Fibroblast of lung (primary cell): ENCODE results near the gene RBM23. TPM values are rescaled to one million over a fixed set of nuclear protein-coding genes. Genes with fewer than 3 reads are reported as not detected.

Experiments used
- DNase-seq, 2 donors: peaks; one replicate each; pipeline versions ENCODE4 v3.0.0 to v3.0.0-alpha.2; 2010; ENCODE audit warnings: low read depth in 2 of 2
- H2AFZ ChIP-seq: 2 replicates; pipeline ENCODE4 v1.5.1; 2012; ENCODE audit warnings: low read length, control low read depth, inconsistent platforms
- H3K27ac ChIP-seq: 2 replicates; pipeline ENCODE4 v1.5.1; 2011; ENCODE audit warnings: low read length, control low read depth; ENCODE audit not compliant: insufficient read depth
- H3K27me3 ChIP-seq: 2 replicates; pipeline ENCODE4 v1.5.1; 2011; ENCODE audit warnings: mild to moderate bottlenecking, low read length; ENCODE audit not compliant: control insufficient read depth, insufficient read depth
- H3K36me3 ChIP-seq: 2 replicates; pipeline ENCODE4 v1.5.1; 2011; ENCODE audit warnings: low read length; ENCODE audit not compliant: control insufficient read depth, insufficient read depth
- H3K4me1 ChIP-seq: 2 replicates; pipeline ENCODE4 v1.5.1; 2011; ENCODE audit warnings: low read length; ENCODE audit not compliant: control insufficient read depth, insufficient read depth; ENCODE audit errors: extremely low read depth
- H3K4me2 ChIP-seq: 2 replicates; pipeline ENCODE4 v1.5.1; 2011; ENCODE audit warnings: low read length, control low read depth; ENCODE audit not compliant: insufficient read depth; ENCODE audit errors: extremely low read depth
- H3K4me3 ChIP-seq, 4 experiments: fragments of 200-600 bp in 1 of 4; sonication (generic) in 1 of 4; replicated peaks in 1 of 4; 2 replicates each; pipeline ENCODE4 v1.5.1; 2011 to 2016; ENCODE audit warnings: low read length in 4 of 4, low read depth in 3 of 4, mild to moderate bottlenecking in 3 of 4, control low read depth in 2 of 4, inconsistent platforms in 1 of 4, mixed read lengths in 1 of 4; ENCODE audit not compliant: insufficient read depth in 1 of 4; ENCODE audit errors: control extremely low read depth in 1 of 4
- H3K79me2 ChIP-seq: 2 replicates; pipeline ENCODE4 v1.5.1; 2012; ENCODE audit warnings: mild to moderate bottlenecking, low read length, inconsistent platforms; ENCODE audit not compliant: control insufficient read depth, insufficient read depth
- H3K9ac ChIP-seq: 2 replicates; pipeline ENCODE4 v1.5.1; 2011; ENCODE audit warnings: mild to moderate bottlenecking, low read length, control low read depth; ENCODE audit not compliant: insufficient read depth
- H3K9me3 ChIP-seq: 2 replicates; pipeline ENCODE4 v1.5.1; 2012; ENCODE audit warnings: low read depth, low read length; ENCODE audit not compliant: control insufficient read depth, insufficient read depth
- H4K20me1 ChIP-seq: 2 replicates; pipeline ENCODE4 v1.5.1; 2011; ENCODE audit warnings: low read length; ENCODE audit not compliant: control insufficient read depth, insufficient read depth; ENCODE audit errors: extremely low read depth
- CTCF ChIP-seq, 2 donors: IDR thresholded peaks in 1 of 2; conservative IDR thresholded peaks in 1 of 2; 1 replicate in 1 of 2; 2 replicates in 1 of 2; pipeline ENCODE4 v1.5.1; 2011 to 2012; ENCODE audit warnings: low read length in 2 of 2, control low read depth in 1 of 2, inconsistent platforms in 1 of 2, low read depth in 1 of 2, mild to moderate bottlenecking in 1 of 2
- EZH2 ChIP-seq: IDR thresholded peaks from 2 replicates; pipeline ENCODE4 v1.5.1; 2012; ENCODE audit warnings: low read length, control low read depth, mild to moderate bottlenecking; ENCODE audit errors: missing control alignments
- polyA plus RNA-seq, 2 donors: library from polyadenylated mRNA; depleted of rRNA in 1 of 2; stranded (reverse) in 1 of 2; unstranded in 1 of 2; fragments of >200 nt; gene quantifications; 2 replicates each; pipeline ENCODE4 v1.2.1, GENCODE V29; 2011 to 2012; ENCODE audit warnings: missing spikeins in 1 of 2
- total RNA-seq: library from RNA; depleted of rRNA; stranded (reverse); fragments of >200 nt; gene quantifications from 2 replicates; pipeline ENCODE4 v1.2.1, GENCODE V29; 2014

RBM23 gene
- total and polyA plus RNA-seq, 2 donors (not counting 1 experiment from before 2014, with no cell fraction given) = 51.0 to 85.3 TPM

- Histone ChIP-seq H3K36me3 (peaks cover 27% of the 10 kb centered on the region), H3K4me2 (no peak overlapping the region)
Observed at GRCh38 chr14:22906073-22906472, 12.9 kb downstream of the RBM23 start.

GRCh38 chr14:22905627-22906026, 13.3 kb downstream of the RBM23 start:
- no peak for DNase-seq
- Histone ChIP-seq H3K9me3 (no peaks in the 10 kb centered on the region), H3K27me3 (no peaks in the 10 kb centered on the region), H3K9ac (no peak overlapping the region), H3K4me3 (no peak overlapping the region), H3K4me1 (no peaks in the 10 kb centered on the region), H3K4me2 (no peak overlapping the region), H3K36me3 (peaks cover 27% of the 10 kb centered on the region), H3K27ac (no peak overlapping the region), H2AFZ (no peak overlapping the region), H4K20me1 (no peaks in the 10 kb centered on the region), H3K79me2 (no peaks in the 10 kb centered on the region)
- no peak for TF ChIP-seq CTCF (conservative IDR thresholded peaks at IDR 0.05 in 1 of 2, IDR thresholded peaks at IDR 0.05 in 1 of 2; ENCODE audit: low read depth in 1 of 2, low read length in 2 of 2)
- no peak for TF ChIP-seq EZH2

More at GRCh38 chr14:22906073-22906472, 12.9 kb downstream of the RBM23 start:
- Histone ChIP-seq H3K79me2 (no peaks in the 10 kb centered on the region), H3K27me3 (no peaks in the 10 kb centered on the region), H2AFZ (no peak overlapping the region), H3K4me3 (no peak overlapping the region), H3K4me1 (no peaks in the 10 kb centered on the region), H3K27ac (no peak overlapping the region), H3K9ac (no peak overlapping the region), H4K20me1 (no peaks in the 10 kb centered on the region), H3K9me3 (no peaks in the 10 kb centered on the region)
- no peak for DNase-seq
- TF ChIP-seq EZH2 (no peak), CTCF (conservative IDR thresholded peaks at IDR 0.05 in 1 of 2, IDR thresholded peaks at IDR 0.05 in 1 of 2; ENCODE audit: low read depth in 1 of 2, low read length in 2 of 2) (no peak)

GRCh38 chr14:22903742-22904087, 15.2 kb downstream of the RBM23 start:
- peaks cover 5% of the 10 kb centered on the region for H3K4me1 ChIP-seq
- H3K9ac ChIP-seq = no peak overlapping the region
- H2AFZ ChIP-seq = no peak overlapping the region
- H3K79me2 ChIP-seq = no peaks in the 10 kb centered on the region
- H3K9me3 ChIP-seq = no peaks in the 10 kb centered on the region
- no peak for DNase-seq
- peaks cover 27% of the 10 kb centered on the region for H3K36me3 ChIP-seq
- no peak overlapping the region for H3K27ac ChIP-seq
- TF ChIP-seq CTCF (conservative IDR thresholded peaks at IDR 0.05 in 1 of 2, IDR thresholded peaks at IDR 0.05 in 1 of 2; ENCODE audit: low read depth in 1 of 2, low read length in 2 of 2) (no peak), EZH2 (no peak)
- no peaks in the 10 kb centered on the region for H4K20me1 ChIP-seq
- H3K4me3 ChIP-seq = no peak overlapping the region
- no peak overlapping the region for H3K4me2 ChIP-seq
- no peaks in the 10 kb centered on the region for H3K27me3 ChIP-seq
